ACC112 (cell line): ENCODE results near the gene MAPK8IP1.

Experiments
- H2AFZ ChIP-seq: fragments of 200-600 bp; sonication (generic); one replicate; pipeline ENCODE4 v1.6.0; 2017; ENCODE audit warnings: antibody characterized with exemption, low read length; ENCODE audit not compliant: unreplicated experiment
- H3K27ac ChIP-seq: fragments of 200-600 bp; sonication (generic); 2 replicates; pipeline ENCODE4 v1.5.1; 2014; ENCODE audit warnings: low read depth, mild to moderate bottlenecking, antibody characterized with exemption, low read length, moderate library complexity
- H3K27me3 ChIP-seq: fragments of 200-600 bp; sonication (generic); 2 replicates; pipeline ENCODE4 v1.6.1; 2014; ENCODE audit warnings: mild to moderate bottlenecking, antibody characterized with exemption, low read length, moderate library complexity, mixed read lengths; ENCODE audit not compliant: insufficient read depth
- H3K36me3 ChIP-seq: fragments of 200-600 bp; sonication (generic); 2 replicates; pipeline ENCODE4 v1.6.1; 2016; ENCODE audit warnings: mild to moderate bottlenecking, antibody characterized with exemption, low read length, moderate library complexity, mixed read lengths; ENCODE audit not compliant: insufficient read depth
- H3K4me1 ChIP-seq: fragments of 200-600 bp; sonication (generic); one replicate; pipeline ENCODE4 v1.6.1; 2016; ENCODE audit warnings: low read length, mixed read lengths; ENCODE audit not compliant: insufficient read depth, unreplicated experiment, control insufficient read depth
- H3K4me3 ChIP-seq: fragments of 200-600 bp; sonication (generic); 2 replicates; pipeline ENCODE4 v1.5.1; 2014; ENCODE audit warnings: mild to moderate bottlenecking, low read depth, low read length
- H3K79me2 ChIP-seq: fragments of 200-600 bp; sonication (generic); one replicate; pipeline ENCODE4 v1.6.0; 2016; ENCODE audit warnings: low read length; ENCODE audit not compliant: control insufficient read depth, unreplicated experiment, insufficient read depth

Gene MAPK8IP1

DNA sequence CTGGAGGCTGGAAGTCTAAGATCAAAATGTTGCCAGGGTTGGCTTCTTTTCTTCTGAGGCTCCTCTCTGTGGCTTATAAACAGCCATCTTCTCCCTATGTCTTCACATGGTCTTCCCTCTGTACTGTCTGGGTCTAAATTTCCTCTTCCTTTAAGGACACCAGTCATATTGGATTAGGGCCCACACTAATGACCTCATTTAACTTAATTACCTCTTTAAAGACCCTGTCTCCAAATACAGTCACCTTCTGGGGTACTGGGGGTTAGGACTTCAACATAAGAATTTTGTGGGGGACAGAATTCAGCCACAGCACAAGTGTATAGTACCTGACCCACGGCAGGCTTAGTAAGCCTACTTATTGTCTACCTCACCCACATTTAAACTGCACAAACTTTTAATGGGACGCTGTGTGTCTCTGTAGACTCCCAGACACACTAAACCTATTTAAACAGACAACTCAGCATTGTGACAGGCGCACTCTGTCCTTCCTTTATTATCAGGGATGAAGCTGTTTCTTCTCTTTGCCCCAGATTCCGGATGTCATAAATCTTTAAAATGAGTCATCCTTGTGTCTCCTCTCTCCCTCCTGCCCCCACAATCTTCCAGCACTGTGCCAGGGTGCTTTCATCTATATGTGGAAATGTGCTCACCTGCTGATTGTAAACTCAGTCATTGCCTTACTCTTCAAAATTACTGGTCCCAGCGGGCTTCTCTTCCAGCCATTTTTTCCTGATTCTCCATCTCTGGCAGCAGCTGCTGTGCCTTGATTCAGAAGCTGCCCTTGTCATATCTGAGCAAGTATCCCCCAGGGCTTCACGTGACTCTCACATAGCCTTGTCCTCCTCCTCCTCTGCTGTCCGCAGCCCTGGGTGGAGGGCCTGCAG, 5.4 kb upstream of the MAPK8IP1 start:
- Histone ChIP-seq H3K4me3 (no peak overlapping the region), H3K79me2 (no peaks in the 10 kb centered on the region), H3K4me1 (peaks cover 27% of the 10 kb centered on the region), H3K27ac (peak overlapping the region; percentile 17; the same call in 1 of the 2 replicates), H3K36me3 (no peaks in the 10 kb centered on the region), H2AFZ (no peak overlapping the region), H3K27me3 (no peaks in the 10 kb centered on the region)

DNA sequence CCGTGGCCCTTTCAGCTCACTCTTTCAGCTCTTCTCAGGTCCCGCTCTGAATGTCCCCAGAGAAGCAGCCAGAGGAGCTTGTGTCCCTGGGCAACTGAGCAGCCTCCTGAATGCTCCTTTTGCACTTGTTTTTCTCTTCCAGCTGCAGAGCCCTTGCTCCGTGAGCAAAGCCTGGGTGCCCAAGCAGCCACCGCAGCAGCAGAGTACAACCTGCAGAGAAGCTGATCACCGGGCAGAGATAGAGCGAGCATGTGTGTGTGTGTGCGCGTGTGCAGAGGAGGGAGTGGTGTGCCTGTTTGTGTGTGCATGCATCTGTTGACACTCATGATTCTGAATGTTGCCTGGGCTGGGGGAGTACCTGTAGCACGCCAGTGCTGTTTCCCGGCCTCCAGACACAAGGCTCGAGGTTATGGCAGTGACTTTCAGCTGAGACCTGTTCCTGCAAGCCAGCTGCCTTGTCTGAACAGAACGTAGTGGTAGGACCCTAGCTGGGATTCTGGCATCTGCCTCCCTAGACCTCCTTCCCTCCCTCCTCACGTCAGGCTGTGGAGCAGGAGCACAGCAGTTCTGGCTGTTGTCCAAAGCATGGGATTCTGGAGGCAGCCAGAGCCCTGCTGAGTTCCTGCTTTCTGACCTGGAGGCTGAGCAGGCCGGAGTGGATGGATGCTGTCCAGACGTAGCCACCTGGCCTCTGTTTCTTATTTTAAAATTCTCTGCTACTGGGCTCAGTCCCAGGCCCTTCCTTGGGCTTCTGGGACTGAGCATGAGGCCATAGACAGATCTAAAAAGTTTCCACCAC, 4.5 kb upstream of the MAPK8IP1 start:
- Histone ChIP-seq H3K27me3 (peaks cover 3% of the 10 kb centered on the region; the same call in 1 of the 2 replicates), H3K79me2 (no peaks in the 10 kb centered on the region), H3K27ac (no peak overlapping the region), H3K4me3 (no peak overlapping the region), H3K4me1 (peaks cover 27% of the 10 kb centered on the region), H3K36me3 (no peaks in the 10 kb centered on the region), H2AFZ (no peak overlapping the region)

DNA sequence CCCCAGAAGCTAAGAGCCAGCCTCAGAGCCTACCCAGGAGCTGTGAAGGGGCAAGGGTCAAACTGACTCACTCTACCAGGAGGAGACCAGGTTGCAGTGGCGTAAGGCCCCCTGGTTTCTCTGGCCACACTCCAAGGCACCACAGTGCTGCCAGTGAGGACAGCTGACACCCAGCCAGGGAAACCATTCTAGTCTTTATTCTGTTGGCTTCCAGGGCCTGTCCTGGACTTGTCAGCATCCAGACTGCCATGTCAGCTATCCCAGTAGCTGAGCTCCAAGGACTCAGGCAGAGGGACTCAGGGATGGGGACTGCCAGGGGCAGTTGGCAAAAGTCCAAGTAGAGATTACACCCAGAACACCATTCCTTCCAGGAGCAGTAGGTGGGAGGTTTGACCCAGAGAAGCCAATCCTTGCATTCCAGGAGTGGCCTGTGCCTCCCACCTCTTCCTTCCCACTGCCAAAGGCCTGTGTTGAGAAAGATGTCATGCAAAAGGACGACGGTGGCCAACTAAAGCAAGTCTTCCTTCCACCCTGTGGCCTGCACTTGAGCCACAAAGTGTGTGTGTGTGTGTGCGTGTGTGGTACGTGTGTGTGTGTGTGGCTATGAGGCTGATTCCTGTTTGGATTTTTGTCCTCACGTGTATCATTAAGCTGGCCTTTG, 3.6 kb upstream of the MAPK8IP1 start:
- no peak overlapping the region for H3K4me3 ChIP-seq
- no peak overlapping the region for H2AFZ ChIP-seq
- no peak overlapping the region for H3K27ac ChIP-seq
- peaks cover 27% of the 10 kb centered on the region for H3K4me1 ChIP-seq
- no peaks in the 10 kb centered on the region for H3K79me2 ChIP-seq
- peaks cover 6% of the 10 kb centered on the region; the same call in 1 of the 2 replicates for H3K27me3 ChIP-seq
- no peaks in the 10 kb centered on the region for H3K36me3 ChIP-seq

DNA sequence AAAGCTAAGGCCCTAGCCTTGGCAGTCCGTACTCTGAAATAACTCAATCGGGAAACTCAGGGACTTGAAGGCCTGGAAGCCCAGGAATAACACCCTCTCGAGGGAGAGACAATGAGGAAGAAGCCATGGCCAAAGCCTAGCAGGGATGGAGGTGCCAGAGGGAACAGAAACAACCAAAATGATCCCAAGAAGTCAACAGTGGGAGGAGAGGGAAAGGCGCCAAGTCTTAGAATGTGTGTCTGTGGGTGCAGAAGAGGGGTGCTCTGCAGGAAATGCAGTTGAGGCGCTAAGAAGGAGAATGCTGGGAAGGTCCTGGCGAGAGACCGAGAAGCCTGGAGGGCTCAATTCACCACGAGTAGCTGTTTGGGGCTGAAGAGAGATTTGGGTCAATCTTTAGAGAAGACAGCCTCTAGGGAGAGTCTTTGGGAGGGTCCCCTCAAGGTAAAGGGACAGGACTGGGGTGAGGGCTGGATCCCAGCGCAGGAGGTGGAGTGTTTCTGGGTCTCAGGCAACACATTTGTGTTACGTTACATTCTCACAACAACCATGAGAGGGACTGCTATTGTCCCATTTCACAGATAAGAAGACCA, 760 bp upstream of the MAPK8IP1 start:
- H3K4me1 ChIP-seq = peaks cover 25% of the 10 kb centered on the region
- peaks cover 17% of the 10 kb centered on the region for H3K27me3 ChIP-seq
- no peak overlapping the region for H3K4me3 ChIP-seq
- H3K36me3 ChIP-seq = no peaks in the 10 kb centered on the region
- no peak overlapping the region for H2AFZ ChIP-seq
- no peaks in the 10 kb centered on the region for H3K79me2 ChIP-seq
- H3K27ac ChIP-seq = no peak overlapping the region

DNA sequence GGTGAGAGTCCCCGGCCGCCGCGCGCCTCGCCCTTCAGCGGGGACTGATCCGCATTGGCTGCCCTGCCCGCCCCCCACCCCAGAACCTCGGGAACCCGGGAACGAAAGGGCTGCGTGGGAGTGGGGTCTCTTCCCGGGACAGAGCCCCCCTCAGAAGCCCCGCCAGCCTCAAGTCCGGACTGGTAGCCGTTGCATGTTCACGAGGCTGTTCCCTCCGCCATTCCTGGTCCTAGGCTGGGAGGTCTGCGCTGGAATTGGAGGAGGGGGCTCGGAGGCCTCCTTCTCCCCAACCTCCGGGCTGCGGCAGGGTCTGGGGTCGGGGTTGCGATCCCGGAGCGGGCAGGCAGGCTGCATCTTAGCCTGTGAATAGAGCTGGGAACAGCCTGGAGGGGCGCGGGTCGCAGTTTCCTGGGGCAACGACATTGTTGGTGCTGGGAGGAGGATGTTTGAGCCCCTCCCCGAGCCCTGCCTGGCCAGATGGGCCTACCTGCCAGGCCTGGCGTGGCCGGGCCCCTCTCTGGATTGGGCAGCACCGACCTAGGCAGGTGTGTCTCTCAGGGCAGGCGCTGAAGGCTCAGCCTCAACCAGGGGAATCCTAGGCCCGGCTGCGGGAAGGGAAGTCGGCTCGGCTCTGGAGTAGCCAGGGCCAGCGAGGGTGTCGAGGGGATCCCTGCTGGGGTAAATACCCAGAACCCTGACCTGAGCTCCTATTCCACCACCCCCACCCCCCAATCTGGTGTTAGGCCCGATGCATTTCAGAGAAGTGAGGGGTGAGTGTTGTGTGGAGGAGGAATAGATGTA, 670 bp downstream of the MAPK8IP1 start:
- H3K27ac ChIP-seq = no peak overlapping the region
- peaks cover 10% of the 10 kb centered on the region for H3K4me1 ChIP-seq
- peak overlapping the region; percentile 67 for H3K4me3 ChIP-seq
- H3K27me3 ChIP-seq = peaks cover 17% of the 10 kb centered on the region
- H2AFZ ChIP-seq = no peak overlapping the region
- no peaks in the 10 kb centered on the region for H3K79me2 ChIP-seq
- no peaks in the 10 kb centered on the region for H3K36me3 ChIP-seq

DNA sequence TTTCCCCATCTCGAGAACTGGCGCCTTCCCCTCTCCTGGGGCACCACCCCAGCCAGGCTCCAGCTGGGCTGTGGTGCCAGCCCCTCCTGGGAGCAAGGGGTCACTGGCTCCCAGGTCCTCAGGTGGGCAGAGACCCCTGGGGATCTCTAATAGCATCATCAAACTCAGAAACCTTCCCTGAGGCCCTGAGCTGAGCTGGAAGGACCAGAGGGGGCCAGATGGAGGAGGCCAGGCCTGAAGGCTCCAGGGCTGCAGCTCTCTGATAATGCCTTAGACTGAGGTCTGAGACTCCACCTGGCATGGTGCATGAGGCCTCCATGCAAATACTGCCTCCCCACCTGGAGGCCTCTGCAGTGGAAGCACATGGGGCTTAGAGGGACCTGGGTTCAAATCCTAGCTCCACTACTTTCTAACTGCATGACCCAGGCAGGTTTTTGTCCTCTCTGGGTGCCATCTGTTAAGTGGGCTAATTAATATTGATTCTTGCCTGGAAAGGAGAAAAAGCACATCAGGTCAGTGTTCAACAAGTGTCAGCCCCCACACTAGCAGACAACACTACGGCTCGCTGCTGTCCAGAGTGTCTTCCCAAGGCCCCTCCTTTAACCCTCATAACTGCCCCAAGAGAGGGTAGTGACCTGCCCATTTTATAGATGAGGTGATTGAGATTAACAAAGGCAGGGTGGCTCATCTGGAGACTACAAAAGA, 1.5 kb downstream of the MAPK8IP1 start:
- no peak overlapping the region for H3K27ac ChIP-seq
- H3K4me3 ChIP-seq = no peak overlapping the region
- no peak overlapping the region for H2AFZ ChIP-seq
- no peaks in the 10 kb centered on the region for H3K79me2 ChIP-seq
- peaks cover 2% of the 10 kb centered on the region for H3K4me1 ChIP-seq
- no peaks in the 10 kb centered on the region for H3K36me3 ChIP-seq
- peaks cover 24% of the 10 kb centered on the region for H3K27me3 ChIP-seq

DNA sequence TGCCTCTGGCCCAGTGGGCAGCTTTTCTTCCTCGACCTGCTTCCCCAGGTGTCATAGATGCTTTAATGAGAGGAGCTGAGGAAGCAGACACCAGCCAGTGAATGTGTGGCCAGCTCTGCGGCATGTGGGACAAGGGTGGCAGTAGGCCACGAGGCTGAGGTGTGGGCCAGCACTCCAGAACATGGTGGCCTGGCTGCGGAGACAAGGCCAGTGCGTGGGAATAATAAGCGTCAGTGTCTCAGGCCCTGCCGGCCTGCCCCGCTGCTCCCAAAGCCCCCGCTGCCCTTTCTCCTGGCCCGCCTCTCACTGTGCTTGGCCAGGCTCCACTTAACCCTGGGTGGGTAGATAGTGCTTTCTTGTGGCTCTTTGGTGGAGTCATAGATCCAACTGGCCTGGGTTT, 2.1 kb downstream of the MAPK8IP1 start:
- peaks cover 24% of the 10 kb centered on the region for H3K27me3 ChIP-seq
- H3K79me2 ChIP-seq = no peaks in the 10 kb centered on the region
- no peak overlapping the region for H3K27ac ChIP-seq
- no peaks in the 10 kb centered on the region for H3K4me1 ChIP-seq
- no peaks in the 10 kb centered on the region for H3K36me3 ChIP-seq
- no peak overlapping the region for H2AFZ ChIP-seq
- no peak overlapping the region for H3K4me3 ChIP-seq

DNA sequence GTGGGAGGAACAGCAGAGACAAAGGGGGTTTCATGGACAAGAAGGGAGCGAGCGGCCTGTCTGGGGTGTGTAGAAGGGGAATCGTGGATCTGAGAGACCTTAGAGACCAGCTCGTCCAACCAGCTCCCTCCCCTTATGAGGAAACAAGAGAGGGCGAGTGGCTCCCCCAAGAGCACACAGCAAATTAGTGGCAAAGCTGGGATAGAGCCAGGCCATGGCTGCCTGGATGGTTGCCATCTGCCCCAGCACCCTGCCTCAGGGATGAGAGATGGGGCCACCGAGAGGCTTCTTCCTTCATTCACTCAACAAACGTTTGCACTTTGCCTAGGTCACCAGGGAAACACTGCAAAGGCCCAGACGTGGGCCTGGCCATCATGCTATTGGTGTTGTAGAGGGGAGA, 4.1 kb downstream of the MAPK8IP1 start:
- H3K27me3 ChIP-seq = peaks cover 24% of the 10 kb centered on the region
- H3K4me1 ChIP-seq = no peaks in the 10 kb centered on the region
- H3K36me3 ChIP-seq = no peaks in the 10 kb centered on the region
- H3K4me3 ChIP-seq = no peak overlapping the region
- H3K27ac ChIP-seq = no peak overlapping the region
- H2AFZ ChIP-seq = no peak overlapping the region
- H3K79me2 ChIP-seq = no peaks in the 10 kb centered on the region

DNA sequence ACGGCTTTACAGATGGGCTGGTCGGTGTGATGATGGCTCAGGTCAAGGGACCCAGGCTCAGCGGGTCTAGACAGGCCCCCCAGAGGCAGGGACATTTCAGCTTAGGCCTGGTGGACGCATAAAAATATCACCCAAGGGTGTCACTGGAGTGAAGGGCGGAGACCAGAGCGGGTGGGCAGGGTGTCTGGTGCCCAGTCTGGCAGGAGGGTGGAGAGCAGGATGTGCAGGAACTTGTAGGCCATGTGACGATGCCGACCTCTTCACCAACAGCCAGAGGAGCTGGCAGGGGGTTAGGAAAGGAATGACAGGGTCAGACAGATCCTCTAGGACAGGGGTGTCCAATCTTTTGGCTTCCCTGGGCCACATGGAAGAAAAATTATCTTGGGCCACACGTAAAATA, 4.5 kb downstream of the MAPK8IP1 start:
- no peaks in the 10 kb centered on the region for H3K4me1 ChIP-seq
- H3K27me3 ChIP-seq = peaks cover 24% of the 10 kb centered on the region
- H3K79me2 ChIP-seq = no peaks in the 10 kb centered on the region
- H2AFZ ChIP-seq = no peak overlapping the region
- H3K36me3 ChIP-seq = no peaks in the 10 kb centered on the region
- no peak overlapping the region for H3K27ac ChIP-seq
- no peak overlapping the region for H3K4me3 ChIP-seq
